MM.1S (cell line): Measurements from ENCODE around the gene SYMPK.

Experiments used
- EZH2 ChIP-seq: fragments of 300-600 bp; sonication (generic); optimal IDR thresholded peaks from 2 replicates; pipeline ENCODE3; 2017; ENCODE audit warnings: low read depth, mild to moderate bottlenecking, antibody characterized with exemption, low read length, mixed read lengths
- EZH2phosphoT487 ChIP-seq: fragments of 300-600 bp; sonication (generic); IDR thresholded peaks from 2 replicates; pipeline ENCODE4 v1.6.1; 2018; ENCODE audit warnings: antibody characterized with exemption, low read length
- TF ChIP-seq, protein P1 (sequence below): fragments of 300-600 bp; sonication (generic); IDR thresholded peaks from 2 replicates; pipeline ENCODE4 v1.5.1; 2016; ENCODE audit warnings: antibody characterized with exemption, low read length, mixed read lengths

DNA sequence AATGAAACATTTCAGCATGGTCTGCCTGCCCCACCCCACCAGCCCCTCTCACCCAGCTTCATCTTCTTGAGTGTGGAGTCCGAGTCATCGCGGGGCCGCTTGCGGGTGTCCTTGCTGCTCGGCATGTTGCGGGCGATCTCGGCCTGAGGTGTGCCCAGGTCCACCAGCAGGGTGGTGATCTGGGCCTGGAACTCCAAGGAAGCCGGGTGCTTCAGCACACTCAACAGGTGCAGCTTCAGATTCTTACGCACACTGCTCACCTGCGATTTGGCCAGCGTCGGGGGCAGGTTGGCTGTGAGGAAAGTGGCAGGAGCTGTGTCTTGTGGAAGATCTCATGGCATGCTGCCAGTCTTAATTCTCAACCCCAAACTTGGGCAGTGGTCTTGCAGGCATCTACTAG is 20.7 kb downstream of the SYMPK start:
- TF ChIP-seq, protein P1, sequence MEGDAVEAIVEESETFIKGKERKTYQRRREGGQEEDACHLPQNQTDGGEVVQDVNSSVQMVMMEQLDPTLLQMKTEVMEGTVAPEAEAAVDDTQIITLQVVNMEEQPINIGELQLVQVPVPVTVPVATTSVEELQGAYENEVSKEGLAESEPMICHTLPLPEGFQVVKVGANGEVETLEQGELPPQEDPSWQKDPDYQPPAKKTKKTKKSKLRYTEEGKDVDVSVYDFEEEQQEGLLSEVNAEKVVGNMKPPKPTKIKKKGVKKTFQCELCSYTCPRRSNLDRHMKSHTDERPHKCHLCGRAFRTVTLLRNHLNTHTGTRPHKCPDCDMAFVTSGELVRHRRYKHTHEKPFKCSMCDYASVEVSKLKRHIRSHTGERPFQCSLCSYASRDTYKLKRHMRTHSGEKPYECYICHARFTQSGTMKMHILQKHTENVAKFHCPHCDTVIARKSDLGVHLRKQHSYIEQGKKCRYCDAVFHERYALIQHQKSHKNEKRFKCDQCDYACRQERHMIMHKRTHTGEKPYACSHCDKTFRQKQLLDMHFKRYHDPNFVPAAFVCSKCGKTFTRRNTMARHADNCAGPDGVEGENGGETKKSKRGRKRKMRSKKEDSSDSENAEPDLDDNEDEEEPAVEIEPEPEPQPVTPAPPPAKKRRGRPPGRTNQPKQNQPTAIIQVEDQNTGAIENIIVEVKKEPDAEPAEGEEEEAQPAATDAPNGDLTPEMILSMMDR: no peak
- TF ChIP-seq EZH2: no peak
- no peak for TF ChIP-seq EZH2phosphoT487
